Stimulated activated CD8-positive, alpha-beta memory T cell treated with anti-CD3 and anti-CD28 coated beads, Interleukin-7, amount 100 ng/mL, for 24 hours (primary cell): ENCODE data around the gene CDX2.

ENCODE experiments used
- DNase-seq: peaks from one replicate; pipeline ENCODE4 v3.0.0-alpha.2; 2020; ENCODE audit warnings: low read depth

Gene CDX2

DNA sequence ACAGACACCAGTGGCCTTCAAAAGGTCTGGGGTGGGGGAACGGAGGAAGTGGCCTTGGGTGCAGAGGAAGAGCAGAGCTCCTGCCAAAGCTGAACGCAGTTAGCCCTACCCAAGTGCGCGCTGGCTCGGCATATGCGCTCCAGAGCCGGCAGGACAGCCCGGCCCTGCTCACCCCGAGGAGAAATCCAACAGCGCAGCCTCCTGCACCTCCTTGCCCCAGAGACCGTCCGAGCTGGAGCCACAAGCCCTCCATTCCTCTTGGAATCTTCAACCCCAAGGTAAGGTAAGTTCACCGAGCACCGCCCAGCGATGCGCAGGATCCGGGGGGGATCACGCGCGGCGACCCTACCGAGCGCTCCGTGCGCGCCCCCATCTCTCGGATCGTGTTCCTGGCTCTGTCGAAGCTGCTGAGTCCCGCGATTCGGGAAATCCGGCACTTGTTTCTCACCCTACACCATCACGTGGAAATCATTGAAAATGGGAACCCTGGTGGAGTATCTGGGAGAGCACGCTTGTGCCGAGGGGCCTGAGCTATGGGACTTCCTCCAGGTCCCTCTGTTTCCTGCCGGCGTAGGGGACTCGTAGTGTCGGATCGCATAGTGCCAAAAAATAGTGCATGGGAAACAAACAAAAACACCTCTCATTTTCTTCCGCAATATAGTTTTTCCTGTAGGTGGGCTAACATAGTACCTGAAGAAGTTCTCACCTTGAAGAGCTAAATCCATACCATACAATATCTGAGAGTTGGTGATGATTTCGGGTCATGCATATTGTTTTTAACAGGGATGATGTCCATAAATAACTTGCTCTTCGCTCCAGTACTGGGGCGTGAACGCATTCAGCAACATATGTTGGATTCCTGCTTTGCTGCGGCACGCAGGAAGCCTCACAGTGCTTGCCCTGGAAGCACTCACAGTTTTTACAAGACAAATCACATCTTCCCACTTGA, 40.0 kb downstream of the CDX2 start:
- no peak for DNase-seq

DNA sequence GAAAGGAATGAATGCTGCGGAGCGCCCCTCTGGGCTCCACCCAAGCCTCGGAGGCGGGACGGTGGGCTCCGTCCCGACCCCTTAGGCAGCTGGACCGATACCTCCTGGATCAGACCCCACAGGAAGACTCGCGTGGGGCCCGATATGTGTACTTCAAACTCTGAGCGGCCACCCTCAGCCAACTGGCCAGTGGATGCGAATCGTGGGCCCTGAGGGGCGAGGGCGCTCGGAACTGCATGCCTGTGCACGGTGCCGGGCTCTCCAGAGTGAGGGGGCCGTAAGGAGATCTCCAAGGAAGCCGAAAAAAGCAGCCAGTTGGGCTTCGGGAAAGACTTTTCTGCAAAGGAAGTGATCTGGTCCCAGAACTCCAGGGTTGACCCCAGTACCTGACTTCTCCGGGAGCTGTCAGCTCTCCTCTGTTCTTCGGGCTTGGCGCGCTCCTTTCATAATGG, 40.7 kb downstream of the CDX2 start:
- no peak for DNase-seq

DNA sequence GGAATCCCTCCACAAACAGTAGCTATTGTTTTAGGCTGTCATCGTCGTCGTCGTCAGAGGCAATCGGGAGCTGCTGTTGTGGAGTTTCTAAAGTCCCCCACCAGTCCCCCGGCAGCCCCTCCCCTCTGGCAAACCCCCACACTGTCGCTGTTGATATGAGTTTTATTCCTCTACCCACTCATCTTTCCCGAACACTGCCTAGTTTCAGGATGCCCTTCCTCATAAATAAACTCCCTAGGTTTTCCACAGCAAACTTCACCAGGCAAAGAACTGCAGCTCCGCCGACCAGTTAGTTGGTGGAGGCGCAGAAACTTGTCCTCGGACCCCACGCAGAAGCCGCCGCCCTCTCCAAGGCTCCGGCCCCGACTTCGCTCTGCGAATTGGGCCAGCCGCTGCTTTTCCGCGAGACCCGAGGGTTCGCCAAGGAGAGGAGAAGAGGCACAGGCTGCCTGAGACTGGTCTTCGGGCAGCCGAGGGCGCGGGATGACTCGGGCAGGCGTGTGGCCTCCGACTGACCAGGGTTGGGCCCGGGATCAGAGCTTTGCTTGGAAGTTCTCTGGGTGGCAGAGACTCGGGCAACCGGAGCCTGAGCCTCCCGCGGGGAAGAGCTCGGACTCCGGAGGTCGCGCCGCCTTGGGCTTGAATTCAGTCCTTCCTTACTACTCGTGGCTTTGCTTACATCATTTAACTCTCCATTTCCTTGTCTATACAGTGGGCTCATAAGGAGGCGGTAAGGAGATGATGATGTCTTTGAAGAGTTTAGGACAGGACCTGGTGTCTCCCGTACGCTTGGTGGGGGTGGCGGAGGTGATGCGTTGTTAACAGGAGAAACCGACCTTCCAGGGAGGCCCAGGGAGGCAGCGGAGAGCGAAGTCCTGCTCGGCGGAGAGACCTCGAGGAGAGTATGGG, 41.4 kb downstream of the CDX2 start:
- DNase-seq = no peak

DNA sequence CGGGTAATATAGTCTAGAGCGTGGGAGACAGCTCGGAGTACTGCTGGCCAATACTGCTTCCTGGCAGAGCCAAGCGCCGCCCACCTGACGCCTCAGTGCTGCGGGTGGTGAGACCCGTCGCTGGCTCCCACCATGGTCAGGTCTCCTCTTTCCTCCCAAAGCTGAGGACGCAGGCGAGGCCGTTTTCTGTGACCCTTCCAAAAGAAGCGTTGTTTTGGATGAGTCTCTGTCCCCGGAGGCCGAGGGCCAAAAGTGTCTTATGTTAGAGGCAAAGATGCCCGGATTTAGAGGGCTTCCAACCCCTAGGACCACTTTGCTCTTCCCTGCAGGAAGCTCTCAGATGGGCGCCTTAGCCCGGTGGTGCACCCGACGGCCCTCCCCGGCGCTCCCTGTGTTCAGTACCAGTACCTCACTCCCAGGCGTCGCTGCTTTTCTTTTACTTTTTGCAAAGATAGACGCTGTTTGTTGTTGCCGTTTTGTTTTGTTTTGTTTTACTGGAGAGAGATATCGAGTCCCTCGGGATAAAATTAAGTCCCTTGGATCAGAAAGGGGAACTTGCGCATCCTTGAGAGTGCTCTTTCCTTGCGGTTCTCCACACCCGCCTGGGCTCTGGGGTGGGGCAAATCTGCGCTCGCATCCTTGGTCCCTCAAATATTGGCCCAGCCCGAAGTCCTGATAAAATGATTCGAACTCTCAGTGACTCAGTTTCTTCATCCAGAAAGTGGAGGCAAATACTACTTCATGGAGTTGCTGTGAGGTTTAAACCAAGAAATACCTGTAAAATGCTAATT, 42.3 kb downstream of the CDX2 start:
- no peak for DNase-seq

DNA sequence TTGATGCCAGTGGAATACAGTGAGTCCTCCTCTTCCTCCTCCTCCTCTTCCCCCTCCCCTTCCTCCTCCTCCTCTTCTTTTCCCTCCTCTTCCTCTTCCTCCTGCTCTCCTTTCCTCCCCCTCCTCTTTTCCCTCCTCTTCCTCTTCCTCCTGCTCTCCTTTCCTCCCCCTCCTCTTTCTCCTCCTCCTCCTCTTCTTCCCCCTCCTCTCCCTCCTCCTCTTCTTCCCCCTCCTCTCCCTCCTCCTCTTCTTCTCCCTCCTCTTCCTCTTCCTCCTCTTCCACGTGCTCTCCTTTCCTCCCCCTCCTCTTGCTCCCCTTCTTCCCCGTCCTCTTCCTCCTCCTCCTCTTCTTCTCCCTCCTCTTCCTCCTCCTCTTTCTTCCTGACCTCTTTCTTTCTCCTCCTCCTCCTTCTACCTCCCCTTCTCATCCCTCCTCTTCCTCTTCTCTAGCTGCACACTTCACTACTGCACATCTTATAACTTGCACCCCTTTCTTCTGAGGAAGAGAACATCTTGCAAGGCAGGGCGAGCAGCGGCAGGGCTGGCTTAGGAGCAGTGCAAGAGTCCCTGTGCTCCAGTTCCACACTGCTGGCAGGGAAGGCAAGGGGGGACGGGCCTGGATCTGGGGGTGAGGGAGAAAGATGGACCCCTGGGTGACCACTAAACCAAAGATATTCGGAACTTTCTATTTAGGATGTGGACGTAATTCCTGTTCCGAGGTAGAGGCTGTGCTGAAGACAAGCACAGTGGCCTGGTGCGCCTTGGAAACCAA, 43.7 kb downstream of the CDX2 start:
- no peak for DNase-seq

DNA sequence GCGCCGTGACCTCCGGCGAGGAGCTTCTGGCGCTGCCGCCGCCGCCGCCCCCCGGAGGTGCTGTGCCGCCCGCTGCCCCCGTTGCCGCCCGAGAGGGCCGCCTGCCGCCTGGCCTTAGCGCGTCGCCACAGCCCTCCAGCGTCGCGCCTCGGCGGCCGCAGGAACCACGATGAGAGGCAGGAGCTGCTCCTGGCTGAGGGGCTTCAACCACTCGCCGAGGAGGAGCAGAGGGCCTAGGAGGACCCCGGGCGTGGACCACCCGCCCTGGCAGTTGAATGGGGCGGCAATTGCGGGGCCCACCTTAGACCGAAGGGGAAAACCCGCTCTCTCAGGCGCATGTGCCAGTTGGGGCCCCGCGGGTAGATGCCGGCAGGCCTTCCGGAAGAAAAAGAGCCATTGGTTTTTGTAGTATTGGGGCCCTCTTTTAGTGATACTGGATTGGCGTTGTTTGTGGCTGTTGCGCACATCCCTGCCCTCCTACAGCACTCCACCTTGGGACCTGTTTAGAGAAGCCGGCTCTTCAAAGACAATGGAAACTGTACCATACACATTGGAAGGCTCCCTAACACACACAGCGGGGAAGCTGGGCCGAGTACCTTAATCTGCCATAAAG, 44.5 kb downstream of the CDX2 start:
- DNase-seq = no peak

DNA sequence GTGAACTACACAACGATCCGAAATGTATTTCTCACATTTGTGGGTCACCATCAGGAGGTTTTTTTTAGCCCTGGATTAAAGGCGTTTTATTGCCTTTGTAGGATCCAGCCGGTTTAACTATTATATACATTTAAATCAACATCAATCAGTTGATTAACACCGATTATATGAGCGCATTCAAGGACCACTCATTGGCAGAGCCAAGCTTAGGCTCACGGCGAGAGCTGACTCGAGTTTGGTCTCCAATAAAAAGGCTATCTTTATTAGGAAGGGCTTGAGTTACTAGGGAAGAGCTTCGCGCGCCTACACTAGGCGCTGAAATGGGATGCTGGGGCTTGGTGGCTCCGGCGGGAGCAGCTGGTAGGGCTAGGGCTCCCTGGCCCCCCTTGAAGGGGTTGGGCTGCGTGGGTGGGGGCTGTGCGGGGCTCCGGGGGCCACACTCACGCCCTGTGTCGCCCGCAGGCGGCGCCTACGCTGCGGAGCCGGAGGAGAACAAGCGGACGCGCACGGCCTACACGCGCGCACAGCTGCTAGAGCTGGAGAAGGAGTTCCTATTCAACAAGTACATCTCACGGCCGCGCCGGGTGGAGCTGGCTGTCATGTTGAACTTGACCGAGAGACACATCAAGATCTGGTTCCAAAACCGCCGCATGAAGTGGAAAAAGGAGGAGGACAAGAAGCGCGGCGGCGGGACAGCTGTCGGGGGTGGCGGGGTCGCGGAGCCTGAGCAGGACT, 45.2 kb downstream of the CDX2 start:
- DNase-seq = no peak

DNA sequence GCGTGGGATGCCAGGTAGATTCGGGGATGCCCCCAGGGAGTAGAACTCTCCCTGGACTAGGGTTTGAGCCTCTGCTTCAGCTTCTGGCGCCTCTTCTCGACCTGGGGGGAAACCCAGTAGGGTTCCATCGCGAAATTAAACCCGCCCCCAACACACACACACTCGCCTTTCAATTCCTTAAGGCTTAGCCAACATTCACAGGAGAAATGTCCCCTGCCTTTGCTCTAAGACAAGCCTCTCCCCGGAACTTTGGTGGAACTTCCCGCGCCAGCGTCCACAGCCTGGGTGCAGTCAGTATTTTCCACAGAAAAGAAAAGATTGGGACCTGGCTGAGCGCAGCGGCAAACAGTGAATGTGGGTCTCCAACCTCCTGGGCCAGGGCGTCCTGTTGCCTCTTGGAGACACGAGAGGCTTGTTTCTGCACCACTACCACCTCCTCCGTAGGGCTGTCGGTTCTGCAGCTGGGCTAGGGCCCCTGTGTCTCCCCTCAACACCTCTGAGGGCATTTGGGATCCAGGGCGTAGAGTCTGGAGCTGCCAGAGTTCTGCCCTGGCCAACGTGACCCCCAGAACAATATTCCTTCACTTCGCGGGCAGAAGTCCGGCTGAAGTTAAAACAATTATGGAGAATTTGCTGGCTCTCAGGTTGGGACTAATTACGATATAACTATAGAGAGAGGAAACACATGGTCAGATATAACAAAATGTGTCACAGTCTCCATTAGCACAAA, 46.1 kb downstream of the CDX2 start:
- no peak for DNase-seq

DNA sequence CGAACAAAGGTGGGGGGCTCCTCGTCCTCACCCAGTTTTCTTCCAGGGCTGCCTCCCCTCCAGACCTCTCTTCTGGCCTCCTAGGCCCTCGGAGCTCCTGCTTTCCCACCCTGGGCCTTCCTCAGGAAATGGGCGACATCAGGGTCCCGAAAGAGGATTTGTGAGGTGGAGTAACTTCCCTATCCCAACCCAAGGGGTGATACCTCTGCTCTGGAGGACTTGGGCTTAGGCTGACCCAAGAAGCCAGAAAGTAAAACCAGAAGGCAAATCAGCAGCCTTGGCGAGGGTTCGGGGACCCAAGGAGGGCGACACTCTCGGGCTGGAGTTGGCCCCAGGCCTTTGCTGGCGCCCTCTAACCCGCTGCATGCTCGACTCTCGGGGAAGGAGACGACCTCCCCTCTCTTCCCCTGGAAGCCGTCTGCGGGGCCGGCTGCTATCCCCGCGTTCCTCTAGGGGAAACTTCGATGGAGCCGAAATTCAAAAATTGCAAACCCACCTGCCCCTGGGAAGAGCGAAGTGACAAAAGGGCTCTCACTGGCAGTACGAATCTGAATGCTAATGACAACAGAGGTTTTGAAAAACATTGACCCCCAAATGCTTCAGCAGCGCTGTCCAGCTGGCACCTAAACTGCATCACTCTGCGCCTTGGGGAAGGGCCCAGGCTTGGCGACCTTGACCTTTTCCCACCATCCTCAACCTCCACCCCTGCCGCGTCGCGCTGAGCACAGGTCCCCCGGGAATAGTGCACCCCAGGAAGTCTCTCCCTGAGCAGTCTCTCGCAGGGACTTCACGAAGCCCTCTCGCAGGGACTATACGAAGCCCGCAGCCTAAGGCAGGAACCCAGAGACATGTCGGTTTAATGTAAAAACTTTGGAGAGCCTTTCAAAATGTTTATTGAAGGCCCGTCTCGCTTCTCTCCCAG, 46.9 kb downstream of the CDX2 start:
- no peak for DNase-seq

DNA sequence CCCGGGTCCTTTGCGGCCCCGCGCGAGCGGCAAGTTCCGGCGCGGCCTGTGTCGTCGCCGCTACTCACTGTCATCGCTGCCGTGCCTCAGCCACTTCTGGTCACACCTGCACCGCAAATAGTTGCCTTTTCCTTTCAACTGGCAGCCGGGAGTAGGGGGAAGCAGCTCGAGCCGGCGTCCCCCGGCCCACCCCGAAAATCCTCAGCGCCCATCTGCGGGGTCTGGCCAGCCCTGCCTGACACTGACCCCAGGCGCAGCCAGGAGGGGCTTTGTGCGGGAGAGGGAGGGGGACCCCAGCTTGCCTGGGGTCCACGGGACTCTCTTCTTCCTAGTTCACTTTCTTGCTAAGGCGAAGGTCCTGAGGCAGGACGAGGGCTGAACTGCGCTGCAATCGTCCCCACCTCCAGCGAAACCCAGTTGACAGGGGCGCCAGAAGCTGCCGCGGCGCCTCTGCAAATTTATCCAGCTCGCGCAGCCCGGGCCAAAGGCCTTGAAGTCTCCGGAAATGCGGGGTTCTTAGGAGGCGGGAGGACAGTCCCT, 47.6 kb downstream of the CDX2 start:
- DNase-seq = no peak

DNA sequence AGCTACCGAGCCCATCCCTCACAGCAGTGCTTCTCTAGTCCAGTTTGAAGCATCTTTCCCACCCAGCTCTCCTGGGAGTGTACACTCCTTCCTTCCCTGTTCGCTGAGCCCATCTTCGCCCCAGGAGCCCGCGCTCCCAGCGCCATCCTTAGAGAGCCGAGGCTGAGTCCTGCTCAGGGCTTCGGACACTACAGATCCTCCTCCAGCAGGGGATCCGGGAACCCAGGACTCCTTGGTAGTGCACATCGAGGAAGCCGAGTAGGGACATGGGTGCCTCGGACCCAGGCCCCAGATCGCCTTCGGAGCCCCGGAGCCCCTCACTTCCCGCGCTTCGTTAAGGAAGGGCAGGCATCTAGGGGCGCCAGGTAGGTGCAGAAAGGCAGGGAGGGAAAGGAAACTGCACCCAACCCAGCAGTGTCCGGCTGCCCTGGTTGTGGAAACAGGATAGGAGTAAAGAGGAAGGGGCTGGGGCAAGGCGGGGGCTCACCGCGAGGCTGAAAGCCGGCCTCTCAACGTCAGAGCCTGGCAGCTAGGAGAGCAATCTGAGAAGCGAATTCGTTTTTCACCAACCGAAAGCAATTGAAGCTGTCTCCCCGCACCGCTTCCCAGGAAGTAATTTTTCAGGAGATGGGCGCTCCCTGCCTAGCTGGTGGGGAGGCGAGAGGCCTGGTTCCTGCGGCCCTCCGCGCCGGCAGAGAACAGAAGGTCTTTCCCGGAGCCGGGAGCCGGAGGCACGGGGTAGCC, 48.3 kb downstream of the CDX2 start:
- no peak for DNase-seq

DNA sequence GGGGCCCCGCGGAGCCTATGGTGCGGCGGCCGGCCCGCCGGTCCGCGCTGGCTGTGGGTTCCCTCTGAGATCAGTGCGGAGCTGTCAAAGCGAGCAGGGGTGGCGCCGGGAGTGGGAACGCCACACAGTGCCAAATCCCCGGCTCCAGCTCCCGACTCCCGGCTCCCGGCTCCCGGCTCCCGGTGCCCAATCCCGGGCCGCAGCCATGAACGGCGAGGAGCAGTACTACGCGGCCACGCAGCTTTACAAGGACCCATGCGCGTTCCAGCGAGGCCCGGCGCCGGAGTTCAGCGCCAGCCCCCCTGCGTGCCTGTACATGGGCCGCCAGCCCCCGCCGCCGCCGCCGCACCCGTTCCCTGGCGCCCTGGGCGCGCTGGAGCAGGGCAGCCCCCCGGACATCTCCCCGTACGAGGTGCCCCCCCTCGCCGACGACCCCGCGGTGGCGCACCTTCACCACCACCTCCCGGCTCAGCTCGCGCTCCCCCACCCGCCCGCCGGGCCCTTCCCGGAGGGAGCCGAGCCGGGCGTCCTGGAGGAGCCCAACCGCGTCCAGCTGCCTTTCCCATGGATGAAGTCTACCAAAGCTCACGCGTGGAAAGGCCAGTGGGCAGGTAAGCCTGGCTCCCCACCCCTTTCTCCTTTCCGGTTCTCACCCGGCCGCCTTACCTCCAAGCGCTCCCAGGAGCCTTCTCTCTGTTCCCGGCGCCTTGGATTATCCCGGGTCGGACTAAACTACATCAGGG, 49.0 kb downstream of the CDX2 start, which contains the start of gene PDX1:
TSS of gene PDX1 (plus strand) at position 67 of the 743 bp plus-strand sequence. CDS start at position 206, 139 bp downstream.
- no peak for DNase-seq

DNA sequence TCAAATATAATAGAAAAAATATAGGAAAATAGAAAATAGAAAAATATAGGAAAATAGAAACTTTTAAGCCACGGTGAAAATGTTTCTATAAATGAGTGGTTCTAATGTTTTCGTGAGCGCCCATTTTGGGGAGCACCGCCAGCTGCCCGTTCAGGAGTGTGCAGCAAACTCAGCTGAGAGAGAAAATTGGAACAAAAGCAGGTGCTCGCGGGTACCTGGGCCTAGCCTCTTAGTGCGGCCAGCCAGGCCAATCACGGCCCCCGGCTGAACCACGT, 49.5 kb downstream of the CDX2 start:
- DNase-seq = no peak

DNA sequence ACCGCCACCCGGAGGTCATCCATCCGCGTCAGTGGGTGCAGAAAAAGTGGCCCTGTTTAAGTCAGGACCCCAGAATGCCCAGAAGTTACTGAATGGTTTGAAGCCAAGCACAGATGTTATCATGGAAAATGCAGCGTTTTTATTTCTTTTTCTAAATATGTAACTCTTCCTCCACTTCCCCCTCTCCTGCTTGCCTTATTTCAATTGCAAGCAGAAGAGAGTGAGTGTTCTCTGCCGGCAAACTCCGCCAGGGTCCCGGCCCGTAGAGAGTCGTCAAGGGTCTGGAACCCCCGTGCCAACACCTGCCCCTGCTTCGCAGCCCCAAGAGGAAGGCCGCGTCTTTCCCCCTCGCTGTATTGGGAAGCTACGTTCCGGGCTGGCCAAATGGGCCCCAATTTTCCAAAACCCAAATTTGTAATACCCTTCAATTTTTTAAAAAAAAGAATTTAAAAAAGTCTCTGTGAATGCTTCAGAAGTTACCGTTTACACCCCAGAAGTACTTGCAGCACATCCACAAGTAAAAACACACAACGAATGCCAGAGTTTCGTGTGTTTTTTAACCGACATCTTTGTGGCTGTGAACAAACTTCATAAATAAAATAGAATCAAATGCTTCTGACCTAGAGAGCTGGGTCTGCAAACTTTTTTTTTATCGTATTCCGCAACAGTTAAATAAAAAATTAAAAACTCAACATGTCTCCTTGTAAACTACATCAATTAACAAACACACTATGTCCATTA, 50.0 kb downstream of the CDX2 start:
- no peak for DNase-seq

DNA sequence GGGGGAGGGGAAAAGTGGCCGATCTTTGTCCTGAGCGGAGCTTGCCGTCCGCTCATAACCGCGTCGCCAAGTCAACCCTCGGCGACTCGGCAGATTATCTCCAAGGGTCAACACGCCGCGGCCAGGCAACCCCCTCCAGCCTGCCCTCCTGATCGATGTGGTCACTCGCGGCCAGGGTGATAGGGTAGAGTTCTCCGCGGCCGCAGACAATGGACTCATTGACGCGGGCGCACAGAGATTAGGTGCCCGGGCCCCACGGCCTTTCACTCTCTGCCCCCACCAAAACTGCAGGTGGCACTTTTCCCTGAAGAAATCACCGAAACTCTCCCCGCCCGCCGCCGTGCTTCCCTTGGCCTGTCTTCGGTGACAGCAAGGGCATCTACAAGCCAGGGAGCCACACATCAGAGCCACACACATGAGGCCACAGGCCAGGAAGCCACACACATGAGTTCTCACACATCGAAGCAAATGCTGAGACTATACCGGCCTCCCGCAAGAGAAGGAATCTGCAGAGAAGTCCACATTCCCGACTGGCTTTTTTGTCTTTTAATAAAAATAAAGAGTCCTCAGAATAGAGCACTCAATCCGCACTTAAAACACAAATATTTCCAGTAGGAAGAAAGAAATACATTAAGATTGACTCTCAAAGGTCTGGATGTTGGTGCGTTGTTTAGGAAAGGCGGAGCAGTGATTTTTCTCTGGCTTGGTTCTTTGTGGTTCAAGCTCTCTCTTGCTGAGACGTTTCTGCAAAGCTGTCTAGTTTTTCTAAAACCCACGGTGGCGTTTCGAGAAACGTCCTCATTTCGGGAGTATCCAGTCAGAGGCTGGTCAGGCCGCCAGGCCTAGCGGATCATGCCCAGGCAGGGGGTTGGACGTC, 50.8 kb downstream of the CDX2 start:
- DNase-seq = no peak
